Epithelial cell of prostate (primary cell): ENCODE data around the gene EMC9.

ENCODE experiments used
- DNase-seq: peaks from one replicate; pipeline ENCODE4 v3.0.0-alpha.2; 2011; ENCODE audit warnings: low read depth, low spot score
- H3K27ac ChIP-seq: fragments of 450-650 bp; 2 replicates; pipeline ENCODE4 v1.5.1; 2017; ENCODE audit warnings: mild to moderate bottlenecking

Gene EMC9

DNA sequence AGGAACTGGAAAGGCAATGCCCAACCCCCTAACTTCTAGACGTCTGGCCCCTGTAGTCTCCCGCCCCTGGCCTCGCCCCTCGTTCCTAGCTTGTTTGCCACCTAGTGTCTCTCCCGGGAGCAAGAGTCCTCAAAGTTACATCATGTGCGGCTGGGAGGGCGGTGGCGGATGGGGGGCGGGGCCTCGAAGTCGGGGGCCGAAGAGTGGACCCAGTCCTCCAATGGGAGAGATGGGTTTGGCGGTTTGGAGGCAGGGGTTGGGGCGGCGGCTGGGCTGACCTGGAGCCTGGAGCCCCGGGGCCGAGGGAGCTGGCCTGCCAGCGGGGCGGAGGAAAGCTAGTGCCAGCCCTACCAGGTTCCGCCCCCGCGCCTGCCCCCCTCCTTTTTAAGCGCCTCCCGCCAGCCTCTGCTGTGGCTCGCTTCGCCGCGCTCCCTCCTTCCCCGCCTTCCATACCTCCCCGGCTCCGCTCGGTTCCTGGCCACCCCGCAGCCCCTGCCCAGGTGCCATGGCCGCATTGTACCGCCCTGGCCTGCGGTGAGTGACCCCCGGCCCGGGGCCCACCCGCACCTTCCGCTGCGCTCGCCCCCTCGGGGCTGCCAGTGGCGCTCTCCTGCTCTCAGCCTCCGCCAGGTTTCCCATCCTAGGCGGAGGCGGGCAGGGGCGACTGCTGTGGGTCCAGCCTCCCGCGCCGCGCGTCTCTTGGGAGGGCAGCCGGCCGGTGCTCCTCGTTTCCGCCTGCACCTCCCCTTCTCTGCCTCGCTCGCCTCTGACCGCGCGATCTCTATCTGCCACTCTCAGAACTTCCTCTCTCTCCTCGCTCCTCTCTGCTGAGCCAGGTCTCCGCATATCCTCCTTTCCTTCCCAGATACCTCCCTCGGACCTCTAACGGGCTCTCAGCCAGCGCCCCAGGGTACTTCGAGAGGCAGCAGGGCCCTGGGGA lies 47.2 kb downstream of the EMC9 start, which contains the start of gene PCK2:
TSS of gene PCK2 (plus strand) at position 411 of the 940 bp plus-strand sequence. CDS start at position 506, 95 bp downstream.
- DNase-seq: no peak
- H3K27ac ChIP-seq: peak within 1 kb of the TSS; percentile 82

GRCh38 chr14:24093207-24093900 lies 48.0 kb downstream of the EMC9 start:
- peak overlapping the region; percentile 82 for H3K27ac ChIP-seq
- DNase-seq: no peak

DNA sequence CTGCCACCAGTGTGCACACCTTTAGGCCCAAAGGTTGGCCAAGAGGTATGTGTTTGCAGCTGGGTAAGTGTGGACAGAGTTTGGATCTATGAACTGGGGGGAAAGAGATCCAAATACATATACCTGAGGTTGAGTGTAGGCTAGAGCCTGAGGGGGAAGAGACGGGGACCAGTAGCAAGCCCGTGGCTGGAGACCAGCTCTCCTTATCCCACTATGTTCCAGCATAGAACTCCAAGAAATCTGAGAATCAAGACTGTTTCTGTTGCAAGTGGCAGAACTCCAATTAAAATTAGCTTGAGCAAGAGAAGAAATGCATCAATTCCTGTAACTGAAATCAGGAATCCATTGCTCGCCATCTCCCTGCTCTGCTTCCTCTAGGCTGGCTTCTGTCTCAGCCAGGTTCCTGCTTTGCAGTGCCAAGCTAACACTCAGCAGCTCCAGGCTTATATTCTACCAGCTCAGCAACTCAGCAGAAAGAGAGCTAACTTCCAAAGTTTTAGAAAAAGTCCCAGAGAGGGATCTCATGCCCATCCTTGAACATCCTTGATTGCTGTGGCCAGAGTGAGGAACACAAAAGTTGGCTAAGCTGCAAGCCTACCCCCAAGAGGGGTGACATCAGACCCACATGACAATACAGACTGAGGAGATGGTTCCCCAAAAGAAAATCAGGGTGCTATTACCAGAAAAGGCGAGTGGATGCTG lies 48.7 kb downstream of the EMC9 start:
- DNase-seq: no peak
- peak overlapping the region; percentile 82 for H3K27ac ChIP-seq

DNA sequence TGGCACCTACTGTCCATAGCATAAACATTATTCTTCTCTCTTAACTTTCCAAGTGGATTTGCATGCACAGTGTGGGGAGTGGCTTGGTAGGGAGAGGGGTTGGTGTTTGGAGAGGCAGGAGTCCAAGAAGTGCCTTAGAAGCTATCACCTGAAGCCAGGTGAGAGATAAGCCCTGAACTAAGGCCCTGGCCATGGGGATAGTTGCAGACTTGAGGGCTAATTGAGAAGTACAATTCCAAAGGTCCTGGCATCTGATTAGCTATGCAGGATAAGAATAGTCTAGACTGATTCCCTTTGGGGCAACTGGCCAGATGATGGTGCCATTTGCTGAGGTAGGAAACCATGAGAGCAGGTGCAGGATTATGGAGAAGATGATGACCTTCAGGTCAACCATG lies 49.3 kb downstream of the EMC9 start:
- DNase-seq: no peak
- H3K27ac ChIP-seq: no peak overlapping the region

DNA sequence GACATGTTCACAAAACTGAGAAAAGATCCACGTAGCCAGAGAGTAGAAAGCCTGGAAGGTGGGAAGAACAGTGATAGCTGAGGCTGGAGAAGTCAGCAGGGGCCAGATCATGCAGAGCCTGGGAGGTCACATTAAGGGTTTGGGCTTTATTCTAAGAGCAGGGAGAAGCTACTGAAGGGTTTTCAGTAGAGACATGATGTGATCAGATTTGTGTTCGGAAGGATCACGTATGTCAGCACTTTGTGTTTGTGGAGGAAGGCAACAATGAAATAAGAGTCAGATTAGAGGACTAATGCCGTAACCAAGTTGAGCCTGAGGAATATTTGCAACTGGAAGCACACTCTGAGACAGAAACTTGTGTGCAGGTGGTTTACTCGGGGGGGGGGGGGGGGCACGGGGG lies 51.5 kb downstream of the EMC9 start:
- H3K27ac ChIP-seq: no peak overlapping the region
- no peak for DNase-seq
